ENCODE results near the gene PPP1CA. TPM values are rescaled to one million over a fixed set of nuclear protein-coding genes. Genes with fewer than 3 reads are reported as not detected.

PPP1CA gene
- polyA plus RNA-seq, 1 donor (not counting 4 experiments of a cell fraction or from before 2014, with no cell fraction given): 122 TPM

GRCh38 chr11:67378544-67378943 is 23.1 kb downstream of the PPP1CA start:
- H4K20me1 ChIP-seq (ENCODE audit: control insufficient read depth, extremely low read depth, insufficient read depth, low read length): no peaks in the 10 kb centered on the region
- no peak overlapping the region for H2AFZ ChIP-seq (ENCODE audit: control insufficient read depth, low read length)
- DNase-seq (ENCODE audit: low read depth, low spot score) (no peak), FAIRE-seq (no peak)
- no peak overlapping the region for H3K4me2 ChIP-seq (ENCODE audit: control insufficient read depth, extremely low read depth, insufficient read depth, low read depth, low read length)
- TF ChIP-seq CTCF (optimal IDR thresholded peaks at IDR 0.05 in 1 of 3, IDR thresholded peaks at IDR 0.05 in 1 of 3, conservative IDR thresholded peaks at IDR 0.05 in 1 of 3; ENCODE audit: extremely low read depth in 1 of 3, insufficient read depth in 2 of 3, low read length in 3 of 3) (no peak), EZH2 (IDR thresholded peaks at IDR 0.05; ENCODE audit: low read length) (no peak)
- H3K27ac ChIP-seq (ENCODE audit: control insufficient read depth, insufficient read depth, low read length): no peak overlapping the region
- dilution Hi-C loops (cut with MboI; ENCODE audit: extremely low pct_ligation_motif_present, low sequenced_read_pairs): no loop called here
- peaks cover 45% of the 10 kb centered on the region for H3K4me1 ChIP-seq (ENCODE audit: control insufficient read depth, extremely low read depth, insufficient read depth, low read length)
- no peaks in the 10 kb centered on the region for H3K9me1 ChIP-seq (ENCODE audit: control insufficient read depth, extremely low read depth, insufficient read depth, low read length)
- H3K36me3 ChIP-seq (ENCODE audit: control insufficient read depth in 2 of 2, extremely low read depth in 1 of 2, insufficient read depth in 2 of 2, low read length in 2 of 2): no peaks in the 10 kb centered on the region
- H3K27me3 ChIP-seq (ENCODE audit: control insufficient read depth, extremely low read depth, insufficient read depth, low read length): no peaks in the 10 kb centered on the region
- no peaks in the 10 kb centered on the region for H3K9me3 ChIP-seq (ENCODE audit: control insufficient read depth, low read depth, low read length)
- H3K9ac ChIP-seq (ENCODE audit: control insufficient read depth, extremely low read depth, insufficient read depth, low read length): no peak overlapping the region
- no peak overlapping the region for H3K4me3 ChIP-seq (ENCODE audit: control insufficient read depth in 2 of 3, extremely low read depth in 1 of 3, insufficient read depth in 2 of 3, low read depth in 1 of 3, low read length in 3 of 3)
- H3K79me2 ChIP-seq (ENCODE audit: control insufficient read depth, insufficient read depth, low read length): no peaks in the 10 kb centered on the region

- no peak for FAIRE-seq
- no peaks in the 10 kb centered on the region for H3K27me3 ChIP-seq (ENCODE audit: control insufficient read depth, extremely low read depth, insufficient read depth, low read length)
- no peaks in the 10 kb centered on the region for H3K79me2 ChIP-seq (ENCODE audit: control insufficient read depth, insufficient read depth, low read length)
- no peaks in the 10 kb centered on the region for H3K36me3 ChIP-seq (ENCODE audit: control insufficient read depth in 2 of 2, extremely low read depth in 1 of 2, insufficient read depth in 2 of 2, low read length in 2 of 2)
- no peaks in the 10 kb centered on the region for H3K9me1 ChIP-seq (ENCODE audit: control insufficient read depth, extremely low read depth, insufficient read depth, low read length)
- no peak overlapping the region for H3K4me3 ChIP-seq (ENCODE audit: control insufficient read depth in 2 of 3, extremely low read depth in 1 of 3, insufficient read depth in 2 of 3, low read depth in 1 of 3, low read length in 3 of 3)
- no peak overlapping the region for H3K9ac ChIP-seq (ENCODE audit: control insufficient read depth, extremely low read depth, insufficient read depth, low read length)
- peaks cover 42% of the 10 kb centered on the region for H3K4me1 ChIP-seq (ENCODE audit: control insufficient read depth, extremely low read depth, insufficient read depth, low read length)
- dilution Hi-C loops (cut with MboI; ENCODE audit: extremely low pct_ligation_motif_present, low sequenced_read_pairs): no loop called here
- TF ChIP-seq CTCF (optimal IDR thresholded peaks at IDR 0.05 in 1 of 3, IDR thresholded peaks at IDR 0.05 in 1 of 3, conservative IDR thresholded peaks at IDR 0.05 in 1 of 3; ENCODE audit: extremely low read depth in 1 of 3, insufficient read depth in 2 of 3, low read length in 3 of 3) (no peak), EZH2 (IDR thresholded peaks at IDR 0.05; ENCODE audit: low read length) (no peak)
- no peak overlapping the region for H2AFZ ChIP-seq (ENCODE audit: control insufficient read depth, low read length)
- no peak for DNase-seq (ENCODE audit: low read depth, low spot score)
- H3K9me3 ChIP-seq (ENCODE audit: control insufficient read depth, low read depth, low read length): no peaks in the 10 kb centered on the region
- H4K20me1 ChIP-seq (ENCODE audit: control insufficient read depth, extremely low read depth, insufficient read depth, low read length): no peaks in the 10 kb centered on the region
- H3K27ac ChIP-seq (ENCODE audit: control insufficient read depth, insufficient read depth, low read length): no peak overlapping the region
- H3K4me2 ChIP-seq (ENCODE audit: control insufficient read depth, extremely low read depth, insufficient read depth, low read depth, low read length): no peak overlapping the region
These were observed 24.5 kb downstream of the PPP1CA start for GRCh38 chr11:67376873-67377808.

All from keratinocyte (primary cell).